Skeletal muscle satellite cell (primary cell): Measurements from ENCODE around the gene PLPPR1.

ENCODE experiments used
- H3K27me3 ChIP-seq: 2 replicates; pipeline ENCODE4 v1.7.0; 2013; ENCODE audit warnings: low read length; ENCODE audit not compliant: control insufficient read depth, insufficient read depth
- H3K36me3 ChIP-seq: 2 replicates; pipeline ENCODE4 v1.7.0; 2013; ENCODE audit warnings: mild to moderate bottlenecking, control low read depth, low read length; ENCODE audit not compliant: insufficient read depth
- H3K4me1 ChIP-seq: 2 replicates; pipeline ENCODE4 v1.7.0; 2013; ENCODE audit warnings: low read length; ENCODE audit not compliant: control insufficient read depth, insufficient read depth
- H3K4me2 ChIP-seq: 2 replicates; pipeline ENCODE4 v1.7.0; 2013; ENCODE audit warnings: mild to moderate bottlenecking, low read length
- H3K4me3 ChIP-seq: 2 replicates; pipeline ENCODE4 v1.7.0; 2013; ENCODE audit warnings: low read length
- H3K9ac ChIP-seq: 2 replicates; pipeline ENCODE4 v1.7.0; 2013; ENCODE audit warnings: mild to moderate bottlenecking, low read depth, low read length, moderate library complexity
- H3K9me3 ChIP-seq: replicated peaks from 2 replicates; pipeline ENCODE4 v1.7.0; 2013; ENCODE audit warnings: mild to moderate bottlenecking, control low read depth, low read length

Gene PLPPR1

GRCh38 chr9:101054657-101055056 is 26.1 kb downstream of the PLPPR1 start:
- no peak overlapping the region for H3K4me2 ChIP-seq
- H3K4me1 ChIP-seq = no peaks in the 10 kb centered on the region
- no peaks in the 10 kb centered on the region for H3K27me3 ChIP-seq
- H3K9ac ChIP-seq = no peak overlapping the region
- no peak overlapping the region for H3K4me3 ChIP-seq
- H3K9me3 ChIP-seq = no peaks in the 10 kb centered on the region
- no peaks in the 10 kb centered on the region for H3K36me3 ChIP-seq

DNA sequence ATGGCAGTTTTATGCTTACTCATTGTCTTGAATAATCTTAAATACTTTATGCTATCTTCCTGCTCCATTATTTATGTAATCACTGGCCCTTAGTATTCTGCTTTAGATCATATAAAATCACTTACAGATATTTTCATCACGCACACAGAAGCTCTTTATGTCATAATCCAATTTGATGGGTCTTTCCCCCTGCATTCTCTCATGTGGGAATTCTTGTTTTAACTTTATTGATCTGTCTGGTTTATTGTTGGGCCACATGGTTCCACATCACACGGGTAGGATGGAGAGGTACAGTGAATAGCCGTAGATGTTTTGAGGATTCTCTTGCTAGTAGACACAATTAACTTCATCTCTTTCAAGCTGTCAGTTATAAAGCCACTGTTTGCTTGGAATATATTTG is 27.0 kb downstream of the PLPPR1 start:
- H3K27me3 ChIP-seq = no peaks in the 10 kb centered on the region
- no peaks in the 10 kb centered on the region for H3K36me3 ChIP-seq
- no peaks in the 10 kb centered on the region for H3K4me1 ChIP-seq
- no peak overlapping the region for H3K9ac ChIP-seq
- no peaks in the 10 kb centered on the region for H3K9me3 ChIP-seq
- no peak overlapping the region for H3K4me3 ChIP-seq
- no peak overlapping the region for H3K4me2 ChIP-seq

DNA sequence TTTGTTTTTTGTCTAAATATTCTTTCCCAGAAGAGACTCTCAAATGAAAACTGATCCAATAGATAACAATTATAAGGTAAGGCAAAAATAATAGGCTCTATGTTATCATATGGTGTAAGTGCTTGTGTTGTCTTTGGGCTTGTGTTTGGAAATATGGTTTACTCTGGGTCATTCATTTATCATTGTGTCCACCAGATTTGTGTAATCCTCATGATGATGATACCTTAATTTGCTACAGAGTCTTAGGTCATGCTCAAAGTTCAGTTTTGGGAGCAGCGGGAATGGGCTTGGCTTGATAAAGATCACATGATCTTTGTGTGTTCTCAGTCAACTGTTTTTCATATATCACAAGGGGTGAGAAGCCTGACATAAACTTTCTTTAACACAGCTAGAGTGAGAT is 34.2 kb downstream of the PLPPR1 start:
- Histone ChIP-seq H3K27me3 (no peaks in the 10 kb centered on the region), H3K36me3 (no peaks in the 10 kb centered on the region), H3K9me3 (no peaks in the 10 kb centered on the region), H3K4me2 (no peak overlapping the region), H3K4me1 (no peaks in the 10 kb centered on the region), H3K4me3 (no peak overlapping the region), H3K9ac (no peak overlapping the region)

DNA sequence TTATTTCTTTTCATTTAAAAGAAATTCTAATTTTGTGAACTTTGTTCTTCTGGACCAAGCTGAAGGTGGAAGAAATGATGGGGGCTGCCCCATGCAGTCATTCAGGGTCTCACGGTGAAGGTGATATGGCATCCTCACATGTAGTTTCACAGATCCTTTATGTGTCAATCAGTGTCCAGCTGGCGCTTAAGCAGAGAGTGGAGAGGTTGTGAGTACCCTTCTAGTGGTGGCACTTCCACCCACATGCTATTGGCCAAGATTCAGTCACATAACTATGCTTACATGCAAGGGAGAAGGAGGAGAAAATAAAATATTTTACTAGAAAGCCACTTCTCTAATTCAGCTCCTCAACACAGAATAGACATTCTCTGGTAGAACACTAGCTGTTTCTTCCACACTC is 34.7 kb downstream of the PLPPR1 start:
- Histone ChIP-seq H3K4me2 (no peak overlapping the region), H3K4me1 (no peaks in the 10 kb centered on the region), H3K4me3 (no peak overlapping the region), H3K36me3 (no peaks in the 10 kb centered on the region), H3K27me3 (no peaks in the 10 kb centered on the region), H3K9ac (no peak overlapping the region), H3K9me3 (no peaks in the 10 kb centered on the region)

DNA sequence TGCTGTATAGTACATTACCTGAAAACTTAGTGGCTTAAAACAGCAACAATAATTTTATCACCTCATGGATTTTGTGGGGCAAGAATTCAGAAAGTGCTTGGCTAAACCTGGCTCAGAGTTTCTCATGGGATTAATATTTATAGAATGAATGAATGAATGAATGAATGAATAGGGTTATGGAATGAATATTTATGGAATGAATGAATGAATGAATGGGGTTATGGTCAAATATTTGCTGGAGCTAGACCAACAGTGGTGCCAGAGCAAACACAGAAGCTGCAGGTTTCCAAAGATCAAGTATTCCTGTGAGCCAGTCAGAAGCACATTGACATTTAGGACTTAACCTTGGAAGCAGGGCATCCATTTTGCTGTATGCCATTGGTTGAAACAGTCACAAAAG is 35.7 kb downstream of the PLPPR1 start:
- no peak overlapping the region for H3K9ac ChIP-seq
- no peak overlapping the region for H3K4me3 ChIP-seq
- no peak overlapping the region for H3K4me2 ChIP-seq
- no peaks in the 10 kb centered on the region for H3K9me3 ChIP-seq
- H3K4me1 ChIP-seq = no peaks in the 10 kb centered on the region
- H3K27me3 ChIP-seq = no peaks in the 10 kb centered on the region
- no peaks in the 10 kb centered on the region for H3K36me3 ChIP-seq

GRCh38 chr9:101065930-101066329 is 37.4 kb downstream of the PLPPR1 start:
- Histone ChIP-seq H3K27me3 (no peaks in the 10 kb centered on the region), H3K36me3 (no peaks in the 10 kb centered on the region), H3K4me2 (no peak overlapping the region), H3K9me3 (no peaks in the 10 kb centered on the region), H3K4me3 (no peak overlapping the region), H3K4me1 (no peaks in the 10 kb centered on the region), H3K9ac (no peak overlapping the region)

- no peaks in the 10 kb centered on the region for H3K4me1 ChIP-seq
- H3K4me3 ChIP-seq = no peak overlapping the region
- H3K36me3 ChIP-seq = no peaks in the 10 kb centered on the region
- no peak overlapping the region for H3K9ac ChIP-seq
- no peak overlapping the region for H3K4me2 ChIP-seq
- H3K9me3 ChIP-seq = no peaks in the 10 kb centered on the region
- H3K27me3 ChIP-seq = no peaks in the 10 kb centered on the region
These were observed 40.2 kb downstream of the PLPPR1 start for GRCh38 chr9:101068696-101069095.

DNA sequence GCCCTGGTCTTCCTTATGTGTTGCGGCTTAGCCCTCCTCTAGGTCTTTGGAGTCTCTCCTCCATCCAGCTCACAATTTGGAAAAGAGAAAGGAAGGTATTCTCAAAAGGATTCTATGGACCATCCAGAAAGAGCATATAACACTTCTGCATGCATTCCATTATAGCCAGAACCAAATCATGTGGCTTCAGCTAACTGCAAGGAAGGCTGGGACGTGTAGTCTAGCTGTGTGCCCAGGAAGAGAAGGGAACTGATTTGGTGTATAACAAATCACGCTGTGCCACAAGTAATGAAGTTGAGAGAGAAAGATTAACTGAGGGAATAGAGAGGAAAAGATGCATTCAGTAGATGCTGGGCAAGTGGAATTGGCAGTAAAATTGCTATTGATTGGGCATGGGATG is 43.7 kb downstream of the PLPPR1 start:
- Histone ChIP-seq H3K36me3 (no peaks in the 10 kb centered on the region), H3K4me2 (no peak overlapping the region), H3K4me1 (no peaks in the 10 kb centered on the region), H3K27me3 (no peaks in the 10 kb centered on the region), H3K4me3 (no peak overlapping the region), H3K9me3 (no peaks in the 10 kb centered on the region), H3K9ac (no peak overlapping the region)

DNA sequence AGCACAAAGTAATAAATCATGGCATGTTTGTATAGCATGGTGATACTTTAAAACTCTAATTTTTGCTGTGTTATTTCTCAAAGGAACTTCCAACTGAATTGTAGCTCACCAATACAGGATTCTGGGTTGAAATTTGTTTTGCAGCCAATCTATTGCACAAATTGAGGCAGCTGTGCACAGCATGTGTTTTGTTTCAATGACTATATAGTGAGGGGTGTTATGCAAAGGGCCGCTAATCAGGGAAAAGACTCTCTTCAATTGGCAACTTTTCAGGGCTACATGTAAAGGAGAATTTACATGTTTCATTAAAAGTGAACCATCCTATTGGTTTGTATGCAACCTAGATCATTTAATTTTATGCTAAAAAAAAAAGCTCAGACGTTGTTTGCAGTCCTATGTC is 44.6 kb downstream of the PLPPR1 start:
- no peaks in the 10 kb centered on the region for H3K36me3 ChIP-seq
- H3K4me2 ChIP-seq = no peak overlapping the region
- no peak overlapping the region for H3K9ac ChIP-seq
- H3K9me3 ChIP-seq = no peaks in the 10 kb centered on the region
- H3K27me3 ChIP-seq = no peaks in the 10 kb centered on the region
- H3K4me3 ChIP-seq = no peak overlapping the region
- H3K4me1 ChIP-seq = no peaks in the 10 kb centered on the region

DNA sequence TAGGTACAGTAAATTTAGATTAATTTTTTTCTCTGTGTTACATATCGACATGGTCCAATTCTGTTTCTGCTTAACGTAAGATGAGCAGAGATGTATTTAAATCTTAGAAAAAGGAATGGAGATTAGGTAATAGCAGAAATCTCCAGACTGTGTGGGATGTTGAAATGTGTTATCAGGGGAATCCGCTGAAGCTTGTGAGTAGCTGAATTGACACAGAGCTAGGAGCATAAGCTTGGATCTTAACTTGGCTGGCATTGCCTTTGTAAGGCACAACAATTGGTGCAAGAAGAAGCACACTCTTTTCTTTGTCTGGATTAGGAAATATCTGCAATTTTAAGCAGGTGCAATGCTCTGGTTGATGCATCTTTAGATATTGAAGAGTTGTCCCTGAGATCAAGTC is 53.1 kb downstream of the PLPPR1 start:
- Histone ChIP-seq H3K4me2 (no peak overlapping the region), H3K4me1 (no peaks in the 10 kb centered on the region), H3K9ac (no peak overlapping the region), H3K27me3 (no peaks in the 10 kb centered on the region), H3K4me3 (no peak overlapping the region), H3K36me3 (no peaks in the 10 kb centered on the region), H3K9me3 (no peaks in the 10 kb centered on the region)

- Histone ChIP-seq H3K4me3 (no peak overlapping the region), H3K9ac (no peak overlapping the region), H3K36me3 (no peaks in the 10 kb centered on the region), H3K9me3 (no peaks in the 10 kb centered on the region), H3K4me2 (no peak overlapping the region), H3K27me3 (no peaks in the 10 kb centered on the region), H3K4me1 (no peaks in the 10 kb centered on the region)
These were observed 55.1 kb downstream of the PLPPR1 start for GRCh38 chr9:101083448-101084202.

GRCh38 chr9:101087426-101087825 is 58.9 kb downstream of the PLPPR1 start:
- Histone ChIP-seq H3K9me3 (no peaks in the 10 kb centered on the region), H3K4me3 (no peak overlapping the region), H3K27me3 (no peaks in the 10 kb centered on the region), H3K36me3 (no peaks in the 10 kb centered on the region), H3K4me1 (no peaks in the 10 kb centered on the region), H3K9ac (no peak overlapping the region), H3K4me2 (no peak overlapping the region)
